Neural progenitor cell (in vitro differentiated cells): ENCODE measurements around the gene PRELID2.

Experiments
- CTCF ChIP-seq: fragments of 200-600 bp; sonication (generic); IDR thresholded peaks from 2 replicates; pipeline ENCODE4 v1.5.1; 2017; ENCODE audit warnings: antibody characterized with exemption, mild to moderate bottlenecking
- EZH2 ChIP-seq: fragments of 200-600 bp; sonication (generic); IDR thresholded peaks from 2 replicates; pipeline ENCODE4 v1.6.1; 2017; ENCODE audit warnings: antibody characterized with exemption, mild to moderate bottlenecking, moderate library complexity
- EZH2phosphoT487 ChIP-seq: fragments of 200-600 bp; sonication (generic); IDR thresholded peaks from 2 replicates; pipeline ENCODE4 v1.6.1; 2017; ENCODE audit warnings: antibody characterized with exemption

GRCh38 chr5:145762833-145763232, 72.3 kb downstream of the PRELID2 start:
- TF ChIP-seq CTCF (no peak), EZH2 (no peak), EZH2phosphoT487 (no peak)
